ENCODE measurements around the gene BATF2. TPM values are rescaled to one million over a fixed set of nuclear protein-coding genes. Genes with fewer than 3 reads are reported as not detected.
A peak's percentile ranks its signal among the peaks of the same experiment; 100 is the strongest.

The BATF2 gene
- total and polyA plus RNA-seq, 9 of the 15 experiments (the other 6 are each of a cell fraction or from before 2014, with no cell fraction given), result 1.7 to 8.9 (median 6.4) TPM

DNA sequence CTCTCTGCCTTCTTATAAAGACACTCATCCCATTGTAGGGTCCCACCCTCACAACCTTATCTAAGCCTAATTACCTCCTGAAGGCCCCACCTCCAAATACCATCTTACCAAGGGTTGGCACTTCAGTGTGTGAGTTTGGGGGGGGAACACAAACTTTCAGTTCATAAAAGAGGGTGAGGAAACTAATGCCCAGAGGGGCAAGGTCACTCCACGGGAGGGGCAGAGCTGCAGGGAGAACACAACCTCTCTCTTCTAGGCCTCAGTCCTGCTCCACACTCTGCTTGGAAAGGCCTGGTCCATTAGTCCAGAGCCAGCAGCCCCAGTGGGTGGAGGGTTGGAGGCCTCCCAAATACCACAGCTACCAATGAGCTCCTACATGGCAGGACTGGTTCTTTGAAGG is 2.7 kb upstream of the BATF2 start (continued):
- TF ChIP-seq, protein P1, sequence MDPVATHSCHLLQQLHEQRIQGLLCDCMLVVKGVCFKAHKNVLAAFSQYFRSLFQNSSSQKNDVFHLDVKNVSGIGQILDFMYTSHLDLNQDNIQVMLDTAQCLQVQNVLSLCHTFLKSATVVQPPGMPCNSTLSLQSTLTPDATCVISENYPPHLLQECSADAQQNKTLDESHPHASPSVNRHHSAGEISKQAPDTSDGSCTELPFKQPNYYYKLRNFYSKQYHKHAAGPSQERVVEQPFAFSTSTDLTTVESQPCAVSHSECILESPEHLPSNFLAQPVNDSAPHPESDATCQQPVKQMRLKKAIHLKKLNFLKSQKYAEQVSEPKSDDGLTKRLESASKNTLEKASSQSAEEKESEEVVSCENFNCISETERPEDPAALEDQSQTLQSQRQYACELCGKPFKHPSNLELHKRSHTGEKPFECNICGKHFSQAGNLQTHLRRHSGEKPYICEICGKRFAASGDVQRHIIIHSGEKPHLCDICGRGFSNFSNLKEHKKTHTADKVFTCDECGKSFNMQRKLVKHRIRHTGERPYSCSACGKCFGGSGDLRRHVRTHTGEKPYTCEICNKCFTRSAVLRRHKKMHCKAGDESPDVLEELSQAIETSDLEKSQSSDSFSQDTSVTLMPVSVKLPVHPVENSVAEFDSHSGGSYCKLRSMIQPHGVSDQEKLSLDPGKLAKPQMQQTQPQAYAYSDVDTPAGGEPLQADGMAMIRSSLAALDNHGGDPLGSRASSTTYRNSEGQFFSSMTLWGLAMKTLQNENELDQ (CRISPR knock-in tag; IDR thresholded peaks at IDR 0.05; ENCODE audit: borderline replicate concordance), result no peak

DNA sequence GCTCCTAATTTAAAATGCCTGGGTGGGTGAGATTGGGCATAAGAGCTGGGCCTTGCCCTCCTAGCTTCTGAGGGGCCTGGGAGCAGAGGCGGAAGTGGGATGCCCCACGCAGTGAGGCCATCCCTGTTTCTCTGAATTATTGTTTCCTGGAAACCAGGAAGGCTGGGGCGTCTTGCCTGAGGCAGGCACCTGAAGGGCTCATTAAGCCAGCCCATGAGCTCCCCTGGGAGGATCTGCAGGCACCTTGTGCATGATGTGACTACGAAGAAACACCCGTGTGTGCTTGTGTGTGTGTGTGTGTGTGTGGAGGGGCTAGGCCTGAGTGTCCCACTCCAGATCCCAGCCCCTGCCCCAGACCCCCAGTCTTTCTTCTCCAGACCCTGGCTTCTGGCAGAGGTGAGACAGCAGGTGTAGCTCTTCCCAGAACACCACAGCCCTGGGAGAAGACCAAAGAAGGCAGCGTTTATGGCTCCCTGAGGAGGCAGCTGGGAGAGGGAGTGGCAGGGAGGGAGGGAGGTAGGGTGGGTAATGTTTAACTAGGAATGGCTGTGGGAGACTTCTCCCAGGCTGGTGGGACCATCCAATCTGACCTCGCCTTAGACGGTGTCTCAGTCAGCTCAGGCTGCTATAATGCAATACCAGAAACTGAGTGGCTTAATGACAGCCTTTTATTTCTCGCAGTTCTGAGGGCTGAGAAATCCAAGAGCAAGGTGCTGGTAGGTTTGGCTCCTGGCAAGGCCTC is 2.1 kb upstream of the BATF2 start:
- peak overlapping the region; percentile 68 for H3K4me2 ChIP-seq (ENCODE audit: insufficient read depth, low read length)
- peak; percentile 81 for FAIRE-seq
- peak in 2 of 4 experiments; percentile 59 to 72 for DNase-seq (ENCODE audit: extremely low read depth in 1 of 4, low spot score in 3 of 4)
- H3K9ac ChIP-seq (ENCODE audit: insufficient read depth in 1 of 2, low read depth in 2 of 2, low read length in 2 of 2), result peak overlapping the region; percentile 42 to 84
- intact Hi-C loops (cut with micrococcal nuclease), result no loop called here
- H3K4me1 ChIP-seq (replicated peaks in 1 of 2; ENCODE audit: control insufficient read depth in 2 of 2, insufficient read depth in 2 of 2, low read length in 2 of 2), result peaks cover 23% of the 10 kb centered on the region in 2 experiments; a peak in 4 of 5 replicates
- H2AFZ ChIP-seq (ENCODE audit: low read depth, low read length), result peak overlapping the region; percentile 81
- H4K20me1 ChIP-seq (replicated peaks; ENCODE audit: control insufficient read depth, insufficient read depth, low read length), result no peaks in the 10 kb centered on the region
- H3K27ac ChIP-seq (ENCODE audit: extremely low read depth, low read depth, low read length), result peak overlapping the region; percentile 55
- H3K27me3 ChIP-seq (ENCODE audit: control insufficient read depth in 2 of 2, insufficient read depth in 2 of 2, low read length in 2 of 2), result no peaks in the 10 kb centered on the region
- BruUV-seq (replicated peaks), result no TSS peak
- no peak for ATAC-seq
- no peaks in the 10 kb centered on the region for H3K79me2 ChIP-seq (ENCODE audit: control insufficient read depth, insufficient read depth, low read length)
- 0 out of 2 replicates have a peak overlapping the region, but pooled peaks have one; percentile 5 for H3K4me3 ChIP-seq
- no peaks in the 10 kb centered on the region for H3K36me3 ChIP-seq (ENCODE audit: control insufficient read depth, insufficient read depth, low read length)
- in situ Hi-C loops (cut with MboI), result loop anchor here (5.0 kb wide), 1 partner anchor 152 kb away; no protein-coding TSS in a partner anchor
- H3K9me1 ChIP-seq (ENCODE audit: control insufficient read depth, insufficient read depth, low read length), result no peaks in the 10 kb centered on the region
- ChIA-PET POLR2A (interaction anchor here (0.7 to 1.4 kb wide), 5 partner anchors 10 to 424 kb away, joined by 3 to 6 read pairs (median 4); partner anchors contain the start of genes ARL2 and NEAT1), CTCF (ENCODE audit: low intra/inter-chr PET ratio) (no interaction called here)
- H3K9me3 ChIP-seq (replicated peaks; ENCODE audit: control insufficient read depth, insufficient read depth, low read depth, low read length), result no peaks in the 10 kb centered on the region
- WGBS (ENCODE audit: insufficient coverage, low coverage, missing lambda C conversion rate), result 31% methylated on average over 9 of the region's 9 CpGs
- TF ChIP-seq, protein P2, sequence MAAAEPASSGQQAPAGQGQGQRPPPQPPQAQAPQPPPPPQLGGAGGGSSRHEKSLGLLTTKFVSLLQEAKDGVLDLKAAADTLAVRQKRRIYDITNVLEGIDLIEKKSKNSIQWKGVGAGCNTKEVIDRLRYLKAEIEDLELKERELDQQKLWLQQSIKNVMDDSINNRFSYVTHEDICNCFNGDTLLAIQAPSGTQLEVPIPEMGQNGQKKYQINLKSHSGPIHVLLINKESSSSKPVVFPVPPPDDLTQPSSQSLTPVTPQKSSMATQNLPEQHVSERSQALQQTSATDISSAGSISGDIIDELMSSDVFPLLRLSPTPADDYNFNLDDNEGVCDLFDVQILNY (CRISPR knock-in tag; IDR thresholded peaks at IDR 0.05), result no peak
- TF ChIP-seq LARP7 (IDR thresholded peaks at IDR 0.05), result no peak
- TF ChIP-seq ZNF77 (CRISPR knock-in tag; IDR thresholded peaks at IDR 0.05), result no peak
- TF ChIP-seq, protein P3, sequence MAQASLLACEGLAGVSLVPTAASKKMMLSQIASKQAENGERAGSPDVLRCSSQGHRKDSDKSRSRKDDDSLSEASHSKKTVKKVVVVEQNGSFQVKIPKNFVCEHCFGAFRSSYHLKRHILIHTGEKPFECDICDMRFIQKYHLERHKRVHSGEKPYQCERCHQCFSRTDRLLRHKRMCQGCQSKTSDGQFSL (CRISPR knock-in tag; IDR thresholded peaks at IDR 0.05), result no peak
- TF ChIP-seq, protein P3 (tag; IDR thresholded peaks at IDR 0.05), result no peak
- TF ChIP-seq CAMTA2 (CRISPR knock-in tag; conservative IDR thresholded peaks at IDR 0.05), result no peak
- no peak for TF ChIP-seq ETV1 (tag; conservative IDR thresholded peaks at IDR 0.05; ENCODE audit: low read depth)
- TF ChIP-seq, protein P4, sequence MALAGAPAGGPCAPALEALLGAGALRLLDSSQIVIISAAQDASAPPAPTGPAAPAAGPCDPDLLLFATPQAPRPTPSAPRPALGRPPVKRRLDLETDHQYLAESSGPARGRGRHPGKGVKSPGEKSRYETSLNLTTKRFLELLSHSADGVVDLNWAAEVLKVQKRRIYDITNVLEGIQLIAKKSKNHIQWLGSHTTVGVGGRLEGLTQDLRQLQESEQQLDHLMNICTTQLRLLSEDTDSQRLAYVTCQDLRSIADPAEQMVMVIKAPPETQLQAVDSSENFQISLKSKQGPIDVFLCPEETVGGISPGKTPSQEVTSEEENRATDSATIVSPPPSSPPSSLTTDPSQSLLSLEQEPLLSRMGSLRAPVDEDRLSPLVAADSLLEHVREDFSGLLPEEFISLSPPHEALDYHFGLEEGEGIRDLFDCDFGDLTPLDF (CRISPR knock-in tag; IDR thresholded peaks at IDR 0.05), result no peak
- peak; percentile 22; the same call in 1 of the 2 replicates for TF ChIP-seq ZFX (CRISPR knock-in tag; IDR thresholded peaks at IDR 0.05)
- TF ChIP-seq ELF1 (tag; IDR thresholded peaks at IDR 0.05), result 0 out of 2 replicates have a peak, but pooled peaks have one; percentile 48
- no peak for TF ChIP-seq EP400 (IDR thresholded peaks at IDR 0.05)
- no peak for TF ChIP-seq MEF2A (IDR thresholded peaks at IDR 0.05; ENCODE audit: control insufficient read depth, low read depth, low read length)
- no peak for TF ChIP-seq CHD4 (IDR thresholded peaks at IDR 0.05; ENCODE audit: insufficient read depth, insufficient replicate concordance, low read depth, low read length, poor library complexity, severe bottlenecking)
